Stimulated activated naive CD4-positive, alpha-beta T cell (primary cell): ENCODE measurements around the gene RNASE12.
"Not testable (repeated sequence)": the region's sequence is repeated elsewhere in the genome, so short reads cannot be mapped to it uniquely, and the experiment has no call there.

ENCODE experiments used
- DNase-seq, 6 experiments: peaks; one replicate each; lab custom pipeline; 2025; lab: John Stamatoyannopoulos, UW

Gene RNASE12

DNA sequence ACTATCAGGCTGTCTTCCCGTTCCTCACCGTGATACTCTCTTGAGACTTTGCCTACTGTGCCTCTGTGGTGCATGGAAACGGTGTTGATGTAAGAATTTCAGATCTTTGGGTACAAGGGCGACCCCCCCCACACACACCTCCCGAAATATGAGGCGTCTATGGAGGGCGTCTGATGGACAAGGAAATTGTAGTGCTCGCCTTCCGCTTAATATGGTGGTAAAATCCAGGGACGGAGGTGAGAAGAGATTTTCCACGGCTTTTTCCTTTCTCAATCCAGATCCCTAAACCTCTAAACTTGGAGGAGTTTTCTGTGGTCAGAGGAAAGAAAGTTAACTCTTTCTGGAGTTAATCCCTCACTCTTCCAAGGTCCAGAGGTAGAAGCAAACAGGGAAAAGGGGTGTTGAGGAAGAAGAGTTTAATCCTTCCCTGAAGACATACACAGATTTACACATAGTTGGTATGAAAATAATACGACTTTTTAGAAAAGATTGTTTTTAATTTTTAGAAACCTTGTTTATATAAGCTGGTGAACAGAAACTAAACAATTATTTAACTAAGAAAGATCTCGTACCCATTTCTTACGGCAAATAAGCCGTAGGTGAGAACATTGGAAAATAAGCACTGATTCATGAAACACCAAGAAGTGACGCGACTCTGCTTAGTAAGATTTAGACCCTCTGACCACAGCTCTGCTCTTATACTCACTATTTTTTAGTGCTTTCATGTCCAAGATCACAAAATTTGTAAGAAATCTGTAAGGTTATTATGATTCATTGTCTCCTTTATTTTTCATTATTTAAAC is 23.1 kb upstream of the RNASE12 start:
- DNase-seq = peak in 1 of 6 experiments; percentile 27

DNA sequence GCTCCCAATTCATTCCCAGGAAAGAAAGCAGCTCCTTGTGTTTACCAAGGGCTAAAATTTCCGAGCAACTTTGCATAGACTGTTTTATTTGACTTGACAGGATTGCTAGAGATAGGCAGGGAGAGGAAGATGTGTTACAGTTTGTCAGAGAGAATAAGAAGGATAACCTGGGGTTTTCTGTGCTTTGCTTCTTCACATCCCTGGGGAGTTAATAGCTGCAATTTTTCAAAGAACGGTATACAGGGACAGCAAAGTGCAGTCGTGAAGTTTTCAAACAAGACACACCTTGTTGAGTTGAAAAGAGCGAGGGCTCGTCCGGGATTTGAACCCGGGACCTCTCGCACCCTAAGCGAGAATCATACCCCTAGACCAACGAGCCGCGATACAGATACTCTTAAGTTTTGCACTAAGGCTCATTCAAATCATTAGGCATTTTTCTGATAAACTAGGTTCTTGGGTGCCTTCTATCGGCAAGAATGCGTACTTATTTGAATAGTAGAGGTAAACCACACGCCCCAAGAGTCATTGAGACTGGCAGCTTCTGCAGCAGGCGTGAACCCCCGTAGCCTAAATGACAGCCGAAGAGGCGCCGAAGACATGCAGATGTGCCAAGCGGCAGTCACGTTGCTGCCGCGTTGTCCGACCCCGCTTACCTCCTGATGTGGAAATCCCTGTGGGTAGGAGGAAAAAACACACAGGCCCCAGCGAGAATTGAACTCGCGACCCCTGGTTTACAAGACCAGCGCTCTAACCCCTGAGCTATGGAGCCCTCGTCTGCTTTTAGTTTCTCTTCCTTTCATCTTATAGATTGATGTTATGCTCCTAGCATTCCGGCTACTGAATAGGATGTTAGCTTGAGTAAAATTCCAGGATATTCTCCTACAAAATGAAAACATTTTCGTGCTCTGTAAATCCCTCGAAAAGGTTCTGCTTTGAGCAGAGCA is 22.2 kb upstream of the RNASE12 start:
- peak; percentile 75 to 98 (median 88) for DNase-seq

DNA sequence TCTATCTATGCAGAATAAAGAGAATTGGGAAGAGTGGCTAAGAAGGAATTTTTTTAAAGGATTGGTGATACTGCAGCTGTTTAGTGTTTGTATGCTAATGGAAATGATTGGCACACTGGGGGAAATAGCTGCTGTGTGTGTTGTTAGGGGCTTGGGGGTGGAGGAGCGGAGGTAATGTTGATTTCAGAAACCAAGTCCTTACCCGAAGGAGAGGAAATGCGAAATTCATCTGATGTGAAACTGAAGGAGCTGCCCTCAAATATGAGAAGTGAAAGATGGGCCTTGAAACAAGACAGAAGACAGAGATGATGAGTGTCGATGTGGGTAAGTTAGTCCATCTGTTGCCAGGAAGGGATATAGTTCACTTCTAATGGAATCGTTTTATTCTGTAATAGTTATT is 21.2 kb upstream of the RNASE12 start:
- DNase-seq = peak in 3 of 6 experiments; percentile 18 to 27 (median 21)

DNA sequence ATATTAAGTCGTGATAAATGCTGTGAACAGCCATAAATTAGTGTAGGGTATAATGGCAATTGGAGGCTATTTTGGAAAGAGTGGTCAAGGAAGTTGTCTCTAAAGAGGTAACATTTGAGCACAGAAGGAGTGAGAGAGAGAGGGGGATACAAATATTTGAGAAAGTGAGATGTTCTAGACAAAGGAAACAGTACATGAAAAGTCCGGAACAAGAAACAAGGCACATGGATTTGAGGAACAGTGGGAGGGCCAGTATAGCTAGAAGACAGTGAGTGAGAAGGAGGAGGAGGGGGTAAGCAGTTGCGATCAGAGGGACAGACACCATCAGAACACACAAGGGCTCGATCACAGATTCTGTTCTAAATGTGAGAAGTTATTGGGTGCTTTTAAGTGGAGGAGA is 20.1 kb upstream of the RNASE12 start:
- DNase-seq = no peak

DNA sequence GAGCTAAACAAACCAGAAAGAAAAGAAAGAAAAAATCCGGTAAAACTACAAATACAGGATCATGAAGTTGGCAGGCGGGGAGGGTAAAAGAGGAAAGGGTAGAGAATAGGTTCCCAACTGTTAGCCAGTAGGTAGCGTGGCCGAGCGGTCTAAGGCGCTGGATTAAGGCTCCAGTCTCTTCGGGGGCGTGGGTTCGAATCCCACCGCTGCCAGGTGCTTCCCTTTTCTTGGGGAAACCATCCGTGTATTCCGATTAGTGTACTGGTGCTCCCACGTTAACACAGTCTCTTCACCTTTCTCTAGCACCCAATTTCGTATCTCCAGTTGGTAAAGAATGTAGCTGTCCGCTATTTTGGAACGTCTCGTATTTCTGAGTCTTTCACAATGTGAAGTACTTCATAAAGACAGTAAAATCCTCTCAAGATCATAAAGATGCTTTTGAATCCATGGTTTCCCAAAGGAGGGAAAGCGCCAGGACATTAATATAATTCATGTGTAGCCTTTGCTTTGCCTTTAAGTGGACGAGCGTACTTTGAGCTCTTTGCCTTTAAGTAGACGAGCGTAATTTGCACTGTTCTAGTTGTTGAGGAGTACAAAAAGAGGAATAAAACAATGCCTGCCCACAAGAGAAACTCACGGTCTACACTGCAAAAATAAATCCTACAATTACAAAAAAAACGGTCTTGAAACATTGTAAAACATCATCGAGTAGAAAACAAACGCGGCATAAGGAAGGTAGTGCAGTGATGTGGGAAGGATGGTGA is 19.0 kb upstream of the RNASE12 start:
- peak; percentile 53 to 85 (median 65) for DNase-seq

DNA sequence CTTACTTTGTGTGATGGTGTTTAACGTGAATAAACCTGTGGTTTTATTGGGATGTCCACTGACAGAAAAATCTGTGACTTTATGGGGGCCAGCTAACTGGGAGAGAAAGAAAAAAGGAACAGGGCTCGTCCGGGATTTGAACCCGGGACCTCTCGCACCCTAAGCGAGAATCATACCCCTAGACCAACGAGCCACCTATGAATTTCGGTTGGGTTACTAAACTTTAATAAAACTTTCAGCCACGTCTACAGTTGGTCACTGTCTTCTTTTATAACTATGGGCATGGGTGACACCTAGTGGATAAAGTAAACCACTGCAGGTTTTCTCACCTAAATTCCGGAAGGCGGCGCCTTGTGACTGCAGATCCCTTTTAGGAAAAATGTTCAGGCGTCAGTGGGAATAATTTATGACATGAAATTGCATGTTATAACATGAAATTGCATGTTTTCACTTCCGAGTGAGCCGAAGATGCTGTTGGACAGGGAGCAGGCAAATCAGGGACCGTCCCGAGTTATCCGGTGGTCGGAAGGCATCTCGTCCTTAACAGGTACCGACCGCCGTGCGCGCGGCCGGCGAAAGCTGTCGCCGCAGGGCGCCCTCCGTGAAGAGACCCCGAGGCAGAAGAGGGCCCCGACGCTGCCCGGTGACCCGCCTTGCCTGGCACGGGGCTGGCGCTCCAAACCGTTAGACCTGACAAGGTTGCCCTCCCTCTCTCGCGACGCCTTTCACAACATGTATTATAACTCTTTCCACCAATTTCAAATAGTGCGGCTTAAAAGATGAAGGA is 18.2 kb upstream of the RNASE12 start:
- peak; percentile 41 to 85 (median 57) for DNase-seq

DNA sequence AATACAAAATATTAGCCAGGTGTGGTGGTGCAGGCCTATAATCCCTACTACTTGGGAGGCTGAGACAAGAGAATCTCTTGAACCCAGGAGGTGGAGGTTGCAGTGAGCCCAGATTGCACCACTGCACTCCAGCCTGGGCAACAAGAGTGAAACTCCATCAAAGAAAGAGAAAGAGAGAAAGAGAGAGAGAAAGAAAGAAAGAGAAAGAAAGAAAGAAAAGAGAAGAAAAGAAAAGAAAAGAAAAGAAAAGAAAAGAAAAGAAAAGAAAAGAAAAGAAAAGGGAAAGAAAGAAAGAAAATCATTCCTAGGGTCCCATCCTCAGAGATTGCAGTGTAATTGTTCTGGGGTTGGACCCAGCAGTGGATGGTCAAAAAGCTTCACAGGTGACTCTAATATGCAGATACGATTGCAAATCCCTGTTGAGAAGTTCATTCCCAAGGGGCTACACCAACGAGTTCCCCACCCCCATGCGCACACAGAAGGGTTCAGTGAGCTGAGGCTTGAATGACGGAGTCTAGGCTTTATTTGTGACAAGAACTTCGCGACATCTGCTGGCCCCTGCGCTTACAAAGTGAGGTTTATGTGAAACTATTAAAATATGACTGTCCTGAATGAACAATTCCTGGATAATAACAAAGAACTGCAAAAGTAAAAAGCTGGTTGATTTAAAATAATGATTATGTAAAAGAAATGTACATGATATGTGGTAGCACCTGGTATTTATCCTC is 17.4 kb upstream of the RNASE12 start:
- DNase-seq = no peak

DNA sequence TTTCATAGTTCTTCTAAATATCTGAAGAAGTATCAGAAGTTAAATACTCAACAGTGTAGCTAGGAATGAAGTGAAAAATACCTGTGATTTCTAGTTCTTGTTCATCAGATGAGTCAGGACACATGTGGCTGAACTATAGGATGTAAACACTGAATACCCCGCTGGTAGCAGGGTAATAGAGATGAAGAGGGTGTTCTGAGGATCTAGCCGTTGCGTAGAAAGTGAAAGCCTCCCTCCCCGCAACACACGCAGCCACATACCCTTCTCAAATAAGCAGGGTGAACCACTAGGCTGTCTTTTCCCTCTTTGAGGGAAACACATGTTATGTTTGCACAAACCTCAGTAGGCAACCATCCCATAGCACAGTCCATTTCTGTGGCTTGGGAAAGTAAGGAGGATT is 16.4 kb upstream of the RNASE12 start:
- DNase-seq = no peak

DNA sequence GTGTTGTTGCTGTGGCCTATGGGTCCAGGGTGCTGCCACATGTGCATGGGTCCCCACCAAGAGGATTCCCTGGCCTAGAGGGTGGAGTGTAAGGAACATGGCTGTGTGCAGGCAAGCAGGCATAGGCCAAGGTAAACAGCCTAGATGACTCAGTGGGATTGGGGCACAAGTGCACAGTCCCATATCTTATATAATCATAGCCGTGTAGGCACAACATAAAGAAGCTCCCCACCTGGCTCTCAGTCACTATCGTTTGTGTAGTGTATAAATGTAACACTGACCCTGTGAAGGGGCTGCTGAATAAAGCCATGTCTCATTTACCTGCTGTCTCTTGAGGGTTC is 15.7 kb upstream of the RNASE12 start:
- no peak for DNase-seq

DNA sequence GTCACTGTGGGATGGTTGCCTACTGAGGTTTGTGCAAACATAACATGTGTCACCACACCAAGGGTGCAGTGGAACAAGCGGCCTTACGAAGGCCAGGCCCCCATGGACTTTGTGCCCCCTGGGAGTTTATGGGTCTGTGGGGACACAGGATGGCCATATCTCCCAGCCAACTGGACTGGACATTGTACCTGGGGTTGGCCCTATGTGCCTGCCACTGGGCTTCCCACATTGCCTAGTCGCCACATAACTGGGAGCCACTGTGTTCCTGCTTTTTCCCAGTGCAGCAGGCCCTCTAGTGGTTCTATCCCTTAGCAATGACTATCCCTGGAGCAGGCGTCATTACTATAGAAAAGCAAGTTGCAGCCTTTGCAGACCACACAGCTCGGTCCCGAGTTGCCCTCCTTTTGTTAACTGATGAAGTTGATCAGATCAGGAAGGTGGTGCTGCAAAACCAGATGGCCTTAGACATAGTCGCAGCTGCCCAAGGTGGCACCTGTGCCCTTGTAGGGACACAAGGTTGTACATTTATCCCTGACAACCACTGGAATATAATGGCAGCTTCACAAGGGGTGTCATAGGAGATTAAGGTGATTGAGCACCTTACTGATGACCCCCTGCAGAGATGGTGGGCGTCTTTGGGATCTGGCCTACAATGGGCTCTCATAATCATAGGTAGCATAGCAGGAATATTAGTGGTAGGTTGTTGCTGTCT is 15.2 kb upstream of the RNASE12 start:
- no peak for DNase-seq

DNA sequence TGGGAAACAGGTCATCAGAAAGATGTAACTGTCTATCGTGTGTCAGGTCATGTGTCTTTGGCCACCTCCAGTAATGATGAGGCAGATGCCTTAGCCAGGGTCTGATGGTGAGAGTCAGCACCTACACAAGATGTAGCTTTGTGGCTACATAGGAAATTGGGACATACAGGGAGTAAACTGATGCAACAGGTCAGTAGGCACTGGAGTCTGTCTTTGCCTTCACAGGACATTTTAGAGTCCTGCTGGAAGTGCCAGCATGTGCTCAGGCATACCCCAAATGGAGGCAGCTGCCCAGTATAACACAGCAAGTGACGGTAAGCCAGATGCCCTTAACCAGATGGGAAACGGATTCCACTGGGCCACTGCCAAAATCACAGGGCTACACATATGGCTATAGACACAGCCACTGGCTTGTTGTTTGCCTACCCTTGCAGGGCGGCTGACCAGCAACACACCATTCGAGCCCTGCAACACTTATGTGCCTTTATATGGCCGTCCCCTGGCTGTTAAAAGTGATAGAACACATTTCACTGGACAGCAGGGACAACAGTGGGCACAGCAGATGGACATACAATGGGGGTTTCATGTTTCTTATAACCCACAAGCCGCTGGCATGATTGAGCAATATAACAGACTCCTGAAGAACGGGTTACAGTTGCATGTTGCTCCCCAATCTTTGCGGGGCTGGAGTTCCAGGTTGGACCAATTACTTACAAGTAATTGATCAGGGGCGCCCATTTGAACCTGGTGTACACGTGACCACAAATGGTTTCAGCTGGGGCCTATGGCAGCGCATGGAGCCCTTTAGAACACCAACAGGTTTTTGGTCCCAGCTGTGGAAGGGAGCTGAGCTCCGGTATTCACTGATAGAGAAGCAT is 12.9 kb upstream of the RNASE12 start:
- DNase-seq = no peak

DNA sequence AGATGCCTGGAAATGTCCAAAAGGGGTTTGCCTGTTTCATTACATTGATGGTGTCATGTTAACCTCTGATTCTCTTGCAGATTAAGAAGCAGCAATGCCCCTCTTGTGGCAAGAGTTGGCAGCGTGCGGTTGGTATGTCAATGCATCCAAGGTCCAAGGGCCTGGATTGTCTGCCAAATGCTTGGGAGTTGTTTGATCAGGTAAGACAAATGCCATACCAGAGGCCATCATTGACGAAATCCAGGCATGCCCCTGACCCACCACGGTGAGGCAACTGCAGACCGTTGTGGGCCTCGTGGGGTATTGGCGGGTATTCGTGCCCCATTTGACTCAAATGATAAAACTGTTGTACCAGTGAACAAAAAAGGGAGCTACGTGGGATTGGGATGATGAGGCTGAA is 11.4 kb upstream of the RNASE12 start:
- DNase-seq = no peak

DNA sequence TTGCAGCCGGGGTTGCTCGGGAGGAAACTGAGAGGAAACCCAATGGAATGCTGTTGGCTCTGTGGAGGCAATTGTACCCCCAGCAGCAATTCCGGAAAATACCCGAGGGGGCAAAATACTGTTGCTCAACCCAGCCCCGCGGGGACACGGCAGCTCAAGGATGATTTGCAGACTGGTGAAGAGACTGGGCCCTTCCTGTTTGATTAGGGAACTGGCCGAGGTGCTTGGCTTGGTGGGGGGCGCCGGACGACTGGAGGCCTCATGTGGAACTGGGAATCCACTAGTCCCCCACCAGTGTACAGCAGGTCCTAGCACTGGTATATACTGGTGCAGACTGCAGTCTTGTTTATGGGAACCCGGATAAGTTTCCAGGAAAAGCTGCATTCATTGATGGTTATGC is 10.3 kb upstream of the RNASE12 start:
- DNase-seq = no peak

DNA sequence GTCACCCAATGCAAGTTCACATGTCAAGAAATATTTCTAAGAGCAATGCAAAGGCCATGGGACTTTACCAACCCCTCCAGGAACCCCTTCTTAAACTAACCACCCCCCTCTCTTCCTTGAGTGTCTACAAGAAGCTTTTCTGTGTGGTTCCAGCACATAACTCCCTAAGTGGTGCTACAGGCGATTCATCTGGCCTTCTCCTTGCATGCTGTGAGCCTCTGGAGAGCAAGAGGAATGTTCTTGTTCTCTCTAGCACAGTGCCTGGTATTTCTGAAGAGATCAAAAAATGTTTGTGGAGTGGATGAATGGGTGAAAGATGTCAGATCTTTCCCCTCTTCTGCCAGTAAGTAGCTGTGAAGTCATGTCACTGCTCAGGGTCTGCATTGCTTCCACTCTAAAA is 5.9 kb upstream of the RNASE12 start:
- no peak for DNase-seq

DNA sequence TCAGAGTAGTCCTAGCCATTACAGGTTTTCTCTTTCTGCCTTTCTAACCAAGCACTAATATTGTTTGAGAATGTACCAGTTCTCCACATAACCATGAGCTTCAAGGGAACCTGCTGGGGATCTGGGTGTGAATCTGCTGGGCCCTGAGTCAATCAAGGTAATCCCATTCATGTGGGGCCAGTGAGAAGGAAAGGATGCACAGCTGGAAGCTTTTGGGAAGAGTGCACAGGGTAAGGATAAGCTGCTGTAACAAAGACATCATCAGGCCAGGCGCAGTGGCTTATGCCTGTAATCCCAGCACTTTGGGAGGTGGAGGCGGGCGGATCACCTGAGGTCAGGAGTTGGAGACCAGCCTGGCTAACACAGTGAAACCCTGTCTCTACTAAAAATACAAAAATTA is 4.5 kb upstream of the RNASE12 start:
- DNase-seq = not testable (repeated sequence)

DNA sequence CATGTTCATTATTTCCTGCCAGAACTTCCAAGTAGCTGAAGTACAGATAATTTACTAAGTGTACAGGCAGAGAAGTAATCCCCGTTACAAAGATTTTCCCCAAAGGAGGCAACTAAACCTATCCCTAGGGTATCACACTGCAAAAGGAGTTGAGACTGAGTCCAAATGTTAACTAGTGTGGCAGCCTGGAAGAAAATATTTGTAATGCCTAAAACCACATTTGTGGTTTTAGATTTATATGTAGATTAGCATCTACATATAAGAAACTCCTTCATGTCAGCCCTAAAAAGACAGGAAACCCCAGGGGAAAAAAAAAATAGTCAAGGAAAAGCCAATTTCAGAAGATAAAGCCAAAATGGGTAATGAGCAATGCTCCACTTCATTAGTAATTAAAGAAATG is 1.4 kb upstream of the RNASE12 start:
- no peak for DNase-seq

DNA sequence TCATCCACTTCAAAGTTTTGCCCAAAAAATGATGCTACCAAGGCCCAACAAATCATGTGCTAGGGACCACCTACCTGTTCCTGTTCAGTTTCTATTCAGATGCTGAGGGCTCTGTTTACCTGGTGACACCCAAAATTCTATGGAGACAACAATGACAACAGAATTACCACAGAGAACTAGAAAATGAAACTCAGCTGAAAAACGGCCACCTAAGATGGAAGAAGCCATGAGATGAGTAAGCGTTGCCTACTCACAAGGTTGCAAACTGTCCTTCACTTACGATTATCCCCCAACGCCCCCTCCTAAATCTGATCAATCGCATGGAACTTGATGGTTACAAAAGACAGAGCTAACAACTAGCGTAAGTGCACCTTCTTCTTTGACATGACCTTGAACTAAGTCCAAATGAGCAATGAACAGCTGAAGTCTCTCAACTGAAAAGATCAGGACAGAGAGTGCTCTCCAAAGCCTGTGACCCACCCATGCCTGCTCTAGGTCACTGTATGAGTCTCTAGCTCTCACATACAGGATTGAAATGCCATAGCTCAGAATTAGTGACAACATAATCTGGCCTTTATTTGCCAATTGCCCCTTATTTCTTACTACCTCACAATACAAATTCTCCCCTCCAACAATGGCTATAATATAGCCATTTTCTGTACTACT is 3.6 kb downstream of the RNASE12 start, which contains the start of gene RNASE11:
TSS of gene RNASE11 (minus strand) at position 513 of the 666 bp plus-strand sequence.
- no peak for DNase-seq

DNA sequence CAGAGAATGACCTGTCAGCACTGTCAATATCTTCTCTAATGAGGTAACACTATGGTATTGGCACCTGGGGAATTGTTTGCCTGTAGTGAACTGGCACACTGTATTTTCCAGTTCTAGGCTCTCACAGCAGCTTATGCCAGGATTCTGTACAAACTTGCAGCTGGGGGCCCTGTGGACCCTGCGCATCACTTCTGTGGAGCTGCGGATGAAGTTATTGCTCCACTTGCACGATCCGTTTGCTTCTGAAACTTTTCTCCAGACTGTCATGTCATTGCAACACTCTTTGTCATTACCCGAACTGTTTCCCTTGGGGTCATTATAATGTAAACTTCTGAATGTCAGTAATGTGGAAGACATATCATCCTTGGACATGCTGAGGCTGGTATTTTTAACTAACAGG is 7.3 kb downstream of the RNASE12 start:
- DNase-seq = no peak

DNA sequence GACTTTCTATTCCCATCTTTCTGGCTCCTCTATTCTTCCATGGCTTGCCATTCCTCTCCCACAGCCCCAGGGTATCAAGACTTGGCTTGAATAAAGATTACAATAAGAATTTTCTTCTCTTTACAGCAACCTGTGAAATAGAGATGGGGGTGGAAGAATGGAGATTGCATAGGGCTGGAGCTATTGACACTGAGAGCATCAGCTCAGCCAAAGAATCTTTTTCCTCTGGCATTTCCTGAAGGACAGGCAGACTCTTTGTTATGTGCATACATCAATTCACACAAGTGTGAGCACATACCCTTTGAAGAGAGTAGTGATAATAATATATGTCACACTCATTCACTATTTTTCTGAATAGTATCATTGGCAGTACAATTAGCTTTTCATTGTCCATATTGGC is 8.0 kb downstream of the RNASE12 start:
- DNase-seq = no peak
